Neuronal stem cell (in vitro differentiated cells): ENCODE data around the gene SEMA6B.
"Not testable (repeated sequence)": the region's sequence is repeated elsewhere in the genome, so short reads cannot be mapped to it uniquely, and the experiment has no call there.

Experiments
- DNase-seq: peaks from one replicate; pipeline ENCODE4 v3.0.0-alpha.2; 2013; ENCODE audit warnings: low spot score
- H2AFZ ChIP-seq: one replicate; pipeline ENCODE4 v1.6.1; 2013; ENCODE audit warnings: mild to moderate bottlenecking, low read length, inconsistent platforms
- H2AK5ac ChIP-seq: 2 replicates; pipeline ENCODE4 v1.6.1; 2013; ENCODE audit warnings: low read depth, mild to moderate bottlenecking, inconsistent platforms, low read length, moderate library complexity, mixed read lengths
- H2BK120ac ChIP-seq: 2 replicates; pipeline ENCODE4 v1.6.1; 2013; ENCODE audit warnings: low read depth, mild to moderate bottlenecking, inconsistent platforms, low read length, moderate library complexity, mixed read lengths
- H2BK12ac ChIP-seq: one replicate; pipeline ENCODE4 v1.6.1; 2013; ENCODE audit warnings: low read length, inconsistent platforms
- H2BK15ac ChIP-seq: 2 replicates; pipeline ENCODE4 v1.6.1; 2013; ENCODE audit warnings: mild to moderate bottlenecking, low read length, inconsistent platforms, mixed read lengths
- H2BK5ac ChIP-seq: one replicate; pipeline ENCODE4 v1.6.1; 2013; ENCODE audit warnings: inconsistent platforms, mild to moderate bottlenecking, low read length, moderate library complexity
- H3K14ac ChIP-seq: one replicate; pipeline ENCODE4 v1.6.1; 2013; ENCODE audit warnings: low read length, inconsistent platforms
- H3K18ac ChIP-seq: 2 replicates; pipeline ENCODE4 v1.6.1; 2013; ENCODE audit warnings: low read length, inconsistent platforms
- H3K23ac ChIP-seq: 2 replicates; pipeline ENCODE4 v1.6.1; 2013; ENCODE audit warnings: low read depth, mild to moderate bottlenecking, mixed read lengths, low read length, inconsistent platforms; ENCODE audit not compliant: poor library complexity
- H3K27ac ChIP-seq: replicated peaks from 3 replicates; pipeline ENCODE4 v1.5.1; 2013; ENCODE audit warnings: low read length, inconsistent platforms
- H3K27me3 ChIP-seq, 3 experiments: 2 replicates each; pipeline ENCODE4 v1.6.1; 2013; ENCODE audit warnings: low read length in 3 of 3, mild to moderate bottlenecking in 2 of 3, inconsistent platforms in 1 of 3, low read depth in 1 of 3, mixed read lengths in 1 of 3, moderate library complexity in 1 of 3; ENCODE audit not compliant: control insufficient read depth in 3 of 3, insufficient read depth in 3 of 3
- H3K36me3 ChIP-seq, 2 donors: replicated peaks in 1 of 2; 2 replicates each; pipeline ENCODE4 v1.6.1; 2013; ENCODE audit warnings: low read length in 2 of 2; ENCODE audit not compliant: control insufficient read depth in 2 of 2, insufficient read depth in 2 of 2
- H3K4ac ChIP-seq: 2 replicates; pipeline ENCODE4 v1.6.1; 2013; ENCODE audit warnings: inconsistent platforms, mild to moderate bottlenecking, low read length, moderate library complexity
- H3K4me1 ChIP-seq, 2 donors: 1 replicate in 1 of 2; 2 replicates in 1 of 2; pipeline ENCODE4 v1.6.1; 2013; ENCODE audit warnings: low read length in 2 of 2, low read depth in 1 of 2; ENCODE audit not compliant: control insufficient read depth in 2 of 2, insufficient read depth in 1 of 2
- H3K4me2 ChIP-seq: one replicate; pipeline ENCODE4 v1.6.1; 2013; ENCODE audit warnings: mild to moderate bottlenecking, low read length, inconsistent platforms; ENCODE audit not compliant: insufficient read depth, poor library complexity, severe bottlenecking
- H3K4me3 ChIP-seq, 2 donors: 2 replicates each; pipeline ENCODE4 v1.5.1; 2013; ENCODE audit warnings: low read length in 2 of 2, mild to moderate bottlenecking in 2 of 2, inconsistent platforms in 1 of 2, moderate library complexity in 1 of 2
- H3K79me1 ChIP-seq: one replicate; pipeline ENCODE4 v1.6.1; 2013; ENCODE audit warnings: low read depth, mild to moderate bottlenecking, inconsistent platforms, low read length, moderate library complexity
- H3K9ac ChIP-seq: one replicate; pipeline ENCODE4 v1.6.1; 2013; ENCODE audit warnings: mild to moderate bottlenecking, low read depth, low read length, inconsistent platforms; ENCODE audit not compliant: poor library complexity
- H3K9me3 ChIP-seq, 2 donors: replicated peaks in 1 of 2; 2 replicates each; pipeline versions ENCODE3 to v1.6.1; 2013; ENCODE audit warnings: low read length in 2 of 2, mild to moderate bottlenecking in 2 of 2, inconsistent platforms in 1 of 2, low read depth in 1 of 2, mixed read lengths in 1 of 2, moderate library complexity in 1 of 2; ENCODE audit not compliant: control insufficient read depth in 2 of 2, insufficient read depth in 1 of 2
- H4K8ac ChIP-seq: one replicate; pipeline ENCODE4 v1.6.1; 2013; ENCODE audit warnings: low read depth, mild to moderate bottlenecking, inconsistent platforms, low read length, moderate library complexity
- H4K91ac ChIP-seq: one replicate; pipeline ENCODE4 v1.6.1; 2013; ENCODE audit warnings: low read length, low read depth, mild to moderate bottlenecking, inconsistent platforms; ENCODE audit not compliant: poor library complexity
- WGBS, 2 donors: extraction: QIAGEN DNeasy Blood & Tissue Kit; methylation state at CpG; one replicate each; pipeline ENCODE4 v1.1.7; 2013; ENCODE audit warnings: missing lambda C conversion rate in 2 of 2, mixed read lengths in 1 of 2; ENCODE audit not compliant: insufficient read length in 2 of 2, insufficient replicate concordance in 1 of 2; ENCODE audit errors: extremely low coverage in 2 of 2; 5-methylcytosine and 5-hydroxymethylcytosine counted together

Gene SEMA6B

GRCh38 chr19:4562085-4562484, 2.6 kb upstream of the SEMA6B start:
- WGBS, 2 donors = no CpG with 5 or more reads among the region's 7 CpGs
- not testable (repeated sequence) for H2BK15ac ChIP-seq, H3K14ac ChIP-seq, H3K79me1 ChIP-seq, H3K4me3 ChIP-seq, H3K4ac ChIP-seq, H3K18ac ChIP-seq, H4K91ac ChIP-seq, H2BK12ac ChIP-seq, H3K9me3 ChIP-seq, H3K23ac ChIP-seq, H4K8ac ChIP-seq, H2BK120ac ChIP-seq, H2BK5ac ChIP-seq, DNase-seq, H3K27me3 ChIP-seq, H3K4me1 ChIP-seq, H3K27ac ChIP-seq, H3K36me3 ChIP-seq, H3K9ac ChIP-seq, H2AK5ac ChIP-seq, H3K4me2 ChIP-seq, H2AFZ ChIP-seq

DNA sequence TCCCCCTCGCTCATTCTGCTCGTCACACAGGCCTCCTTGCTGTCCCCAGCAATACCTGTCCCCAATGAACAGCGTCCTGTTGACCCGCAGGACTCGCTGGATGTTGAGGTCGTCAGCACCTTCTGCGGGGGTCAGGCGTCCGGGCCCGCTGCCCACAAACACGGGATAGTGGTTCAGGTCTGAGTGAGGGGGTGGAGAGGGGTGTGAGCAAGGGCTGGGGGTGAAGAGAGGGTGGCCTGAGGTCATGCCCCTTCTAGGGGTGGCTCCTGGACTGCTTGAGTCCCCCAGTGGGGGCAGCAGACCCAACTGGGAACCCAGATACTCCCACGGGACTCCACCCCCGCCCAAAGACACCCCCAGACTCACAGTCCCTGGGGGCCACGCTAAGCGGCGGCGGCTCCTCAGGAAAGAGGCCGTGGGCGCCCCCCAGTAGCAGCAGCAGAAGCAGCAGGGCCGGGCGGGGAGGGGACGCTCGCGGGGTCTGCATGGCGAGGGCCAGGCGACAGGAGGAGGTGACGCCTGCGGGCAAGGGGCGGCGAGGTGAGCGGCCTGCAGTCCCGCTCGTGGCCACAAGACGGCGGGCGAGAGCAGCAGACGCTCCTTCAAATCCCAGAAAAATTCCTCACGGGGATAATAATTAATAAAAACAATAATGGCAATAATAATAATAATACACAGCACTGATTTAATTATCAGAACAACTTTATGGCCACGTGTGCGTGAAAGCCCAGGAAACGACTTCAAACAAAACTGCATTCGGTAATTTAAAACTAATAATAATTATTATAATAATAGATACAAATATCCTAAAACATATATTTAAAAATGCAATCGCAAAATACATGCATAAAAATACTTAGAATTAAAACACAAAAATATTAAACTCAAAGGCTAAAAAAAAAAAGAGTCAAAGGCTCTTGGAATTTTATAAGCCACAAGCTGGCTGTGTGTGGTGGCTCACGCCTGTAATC, 1.2 kb downstream of the SEMA6B start:
- Histone ChIP-seq H3K23ac (peak overlapping the region; percentile 21), H3K4ac (no peak overlapping the region), H2BK120ac (no peak overlapping the region), H3K9ac (no peak overlapping the region), H3K4me2 (no peak overlapping the region), H2BK12ac (no peak overlapping the region), H3K79me1 (peaks cover 3% of the 10 kb centered on the region), H2BK15ac (no peak overlapping the region), H4K8ac (peak overlapping the region; percentile 99), H4K91ac (no peak overlapping the region), H3K27ac (no peak overlapping the region), H3K18ac (peak overlapping the region; percentile 85), H3K14ac (no peak overlapping the region), H2AK5ac (peak overlapping the region; percentile 92), H3K9me3 (no peaks in the 10 kb centered on the region), H3K4me1 (no peaks in the 10 kb centered on the region), H3K4me3 (no peak overlapping the region), H3K36me3 (peaks cover 25 to 27% of the 10 kb centered on the region in 2 donors), H2AFZ (no peak overlapping the region), H2BK5ac (peak overlapping the region; percentile 53), H3K27me3 (peaks cover 0 to 2% (median 0%) of the 10 kb centered on the region in 3 experiments)
- no CpG with 5 or more reads among the region's 44 CpGs for WGBS, 2 donors
- no peak for DNase-seq

- Histone ChIP-seq H3K79me1 (peaks cover 3% of the 10 kb centered on the region), H3K9ac (peak overlapping the region; percentile 72), H2BK15ac (no peak overlapping the region), H2AFZ (no peak overlapping the region), H2AK5ac (peak overlapping the region; percentile 15), H3K4me3 (no peak overlapping the region), H2BK5ac (no peak overlapping the region), H3K9me3 (no peaks in the 10 kb centered on the region), H3K4me2 (no peak overlapping the region), H2BK12ac (no peak overlapping the region), H3K27ac (no peak overlapping the region), H3K4me1 (no peaks in the 10 kb centered on the region), H4K8ac (no peak overlapping the region), H3K18ac (peak overlapping the region; percentile 57), H3K36me3 (peaks cover 34 to 36% of the 10 kb centered on the region in 2 donors), H4K91ac (no peak overlapping the region), H3K23ac (no peak overlapping the region), H2BK120ac (no peak overlapping the region), H3K27me3 (peaks cover 0 to 2% (median 0%) of the 10 kb centered on the region in 3 experiments), H3K4ac (no peak overlapping the region), H3K14ac (no peak overlapping the region)
- WGBS, 2 donors = no CpG with 5 or more reads among the region's 33 CpGs
- no peak for DNase-seq
These were observed 2.1 kb downstream of the SEMA6B start for GRCh38 chr19:4557144-4557970.
